Prostate gland (tissue), 2 donors: ENCODE measurements around the gene LMNTD1. TPM values are rescaled to one million over a fixed set of nuclear protein-coding genes. Genes with fewer than 3 reads are reported as not detected.

Source experiments
- DNase-seq: peaks from one replicate; pipeline ENCODE4 v3.0.0-alpha.2; 2019; ENCODE audit warnings: low spot score
- H3K27ac ChIP-seq, 2 donors: fragments of 200-600 bp; sonication (generic); 2 replicates each; pipeline ENCODE4 v1.5.1; 2017 to 2019
- H3K27me3 ChIP-seq: fragments of 200-600 bp; sonication (generic); replicated peaks from 2 replicates; pipeline ENCODE4 v1.5.1; 2019; ENCODE audit not compliant: insufficient read depth
- H3K36me3 ChIP-seq, 2 donors: fragments of 200-600 bp; sonication (generic); 1 replicate in 1 of 2; 2 replicates in 1 of 2; pipeline versions ENCODE4 v1.5.1 to v1.8.1; 2017 to 2019
- H3K4me1 ChIP-seq: fragments of 200-600 bp; sonication (generic); replicated peaks from 2 replicates; pipeline ENCODE4 v1.5.1; 2019
- H3K4me3 ChIP-seq, 2 donors: fragments of 200-600 bp; sonication (generic); 2 replicates each; pipeline ENCODE4 v1.5.1; 2017 to 2019
- H3K9me3 ChIP-seq: fragments of 200-600 bp; sonication (generic); 2 replicates; pipeline ENCODE4 v1.5.1; 2017
- CTCF ChIP-seq, 4 experiments: fragments of 200-600 bp in 2 of 4; fragments of 450-650 bp in 2 of 4; sonication (generic) in 2 of 4; IDR thresholded peaks; 1 replicate in 3 of 4; 2 replicates in 1 of 4; pipeline ENCODE4 v1.5.1; 2016 to 2019; ENCODE audit warnings: antibody characterized with exemption in 4 of 4, mild to moderate bottlenecking in 2 of 4, moderate library complexity in 2 of 4
- POLR2A ChIP-seq: fragments of 450-650 bp; IDR thresholded peaks from one replicate; pipeline ENCODE4 v1.6.1; 2016; ENCODE audit warnings: antibody characterized with exemption, mild to moderate bottlenecking
- POLR2AphosphoS5 ChIP-seq: sonication (generic); formaldehyde crosslinking; IDR thresholded peaks from one replicate; pipeline ENCODE4 v1.6.1; 2017; ENCODE audit warnings: antibody characterized with exemption
- WGBS: methylation state at CpG from one replicate; pipeline ENCODE4 v1.1.5; 2018; 5-methylcytosine and 5-hydroxymethylcytosine counted together
- intact Hi-C: fragments of 100-400 bp; cut with DNase I; formaldehyde crosslinking; loops from one replicate; pipeline ENCODE4 v1.14.2; 2022
- total RNA-seq, 2 donors: library from RNA; depleted of rRNA; stranded (reverse); fragments of >200 nt; gene quantifications; one replicate each; pipeline ENCODE4 v1.1.0, GENCODE V29; 2016

The LMNTD1 gene
- total RNA-seq, 2 donors from 2014 or later, result 3.5 TPM; not detected in 1

- intact Hi-C loops, result loop anchor here (5.0 to 10.0 kb wide), 3 partner anchors 526 to 656 kb away; no protein-coding TSS in a partner anchor
- Histone ChIP-seq H3K36me3 (no peaks in the 10 kb centered on the region), H3K4me1 (no peaks in the 10 kb centered on the region), H3K27me3 (no peaks in the 10 kb centered on the region), H3K9me3 (no peaks in the 10 kb centered on the region), H3K4me3 (no peak overlapping the region), H3K27ac (no peak overlapping the region)
- TF ChIP-seq POLR2A (no peak), POLR2AphosphoS5 (no peak), CTCF (IDR thresholded peaks at IDR 0.05) (no peak)
- WGBS, result 95% methylated on average over 1 of the region's 1 CpG
- no peak for DNase-seq
Observed at GRCh38 chr12:25438638-25439037, 114.4 kb downstream of the LMNTD1 start.

- no peak overlapping the region for H3K4me3 ChIP-seq
- H3K36me3 ChIP-seq, result no peaks in the 10 kb centered on the region
- no peaks in the 10 kb centered on the region for H3K27me3 ChIP-seq
- no peaks in the 10 kb centered on the region for H3K9me3 ChIP-seq
- peak; percentile 22 for DNase-seq
- WGBS, result 47% methylated on average over 9 of the region's 9 CpGs
- H3K27ac ChIP-seq, result no peak overlapping the region
- TF ChIP-seq POLR2AphosphoS5 (peak; percentile 13), POLR2A (no peak), CTCF (IDR thresholded peaks at IDR 0.05) (peak; percentile 63 to 77 (median 70))
- H3K4me1 ChIP-seq, result no peaks in the 10 kb centered on the region
- intact Hi-C loops, result loop anchor here (5.0 to 10.0 kb wide), 3 partner anchors 528 to 658 kb away; no protein-coding TSS in a partner anchor
Observed at GRCh38 chr12:25436206-25437030, 116.7 kb downstream of the LMNTD1 start.

GRCh38 chr12:25435431-25435830, 117.7 kb downstream of the LMNTD1 start:
- intact Hi-C loops, result loop anchor here (5.0 to 10.0 kb wide), 3 partner anchors 529 to 659 kb away; no protein-coding TSS in a partner anchor
- DNase-seq, result no peak
- WGBS, result 94% methylated on average over 3 of the region's 3 CpGs
- no peaks in the 10 kb centered on the region for H3K27me3 ChIP-seq
- H3K9me3 ChIP-seq, result no peaks in the 10 kb centered on the region
- no peaks in the 10 kb centered on the region for H3K36me3 ChIP-seq
- no peak for TF ChIP-seq CTCF (IDR thresholded peaks at IDR 0.05)
- no peak for TF ChIP-seq POLR2AphosphoS5
- TF ChIP-seq POLR2A, result no peak
- no peaks in the 10 kb centered on the region for H3K4me1 ChIP-seq
- H3K27ac ChIP-seq, result no peak overlapping the region
- no peak overlapping the region for H3K4me3 ChIP-seq

- H3K4me1 ChIP-seq, result no peaks in the 10 kb centered on the region
Observed at GRCh38 chr12:25434515-25434914, 118.6 kb downstream of the LMNTD1 start.

More at GRCh38 chr12:25434515-25434914, 118.6 kb downstream of the LMNTD1 start:
- TF ChIP-seq POLR2AphosphoS5, result no peak
- TF ChIP-seq CTCF (IDR thresholded peaks at IDR 0.05), result no peak
- TF ChIP-seq POLR2A, result no peak
- H3K27ac ChIP-seq, result no peak overlapping the region
- H3K4me3 ChIP-seq, result no peak overlapping the region
- H3K27me3 ChIP-seq, result no peaks in the 10 kb centered on the region
- H3K9me3 ChIP-seq, result no peaks in the 10 kb centered on the region
- 57% methylated on average over 3 of the region's 3 CpGs for WGBS
- intact Hi-C loops, result loop anchor here (10.0 kb wide), 2 partner anchors 530 to 660 kb away; no protein-coding TSS in a partner anchor
- no peak for DNase-seq
- H3K36me3 ChIP-seq, result no peaks in the 10 kb centered on the region
